ENCODE data around the gene ALKBH3. TPM values are rescaled to one million over a fixed set of nuclear protein-coding genes. Genes with fewer than 3 reads are reported as not detected.

ALKBH3 gene
- total RNA-seq, 1 donor from 2014 or later: 37.4 TPM

GRCh38 chr11:43962383-43963278, 82.0 kb downstream of the ALKBH3 start:
- Histone ChIP-seq H3K4me3 (peak overlapping the region; percentile 16), H3K36me3 (no peaks in the 10 kb centered on the region), H3K9me3 (ENCODE audit: low read depth) (peaks cover 8% of the 10 kb centered on the region), H3K27ac (no peak overlapping the region), H3K27me3 (no peaks in the 10 kb centered on the region), H3K79me2 (ENCODE audit: low read depth) (no peaks in the 10 kb centered on the region), H3K4me1 (peaks cover 24% of the 10 kb centered on the region), H3K4me2 (peak overlapping the region; percentile 73), H3F3A (ENCODE audit: low read depth) (peaks cover 16% of the 10 kb centered on the region), H4K20me1 (ENCODE audit: low read depth) (no peaks in the 10 kb centered on the region), H2AFZ (replicated peaks) (peak overlapping the region; percentile 6), H3K9ac (no peak overlapping the region)
- peak overlapping the region; percentile 58 for H3K4me3 Mint-ChIP-seq
- H3K27me3 Mint-ChIP-seq (ENCODE audit: insufficient read depth, low read depth): peaks cover 6% of the 10 kb centered on the region
- no peak for TF ChIP-seq EZH2phosphoT487 (IDR thresholded peaks at IDR 0.05)
- no peak for TF ChIP-seq CTCF (IDR thresholded peaks at IDR 0.05)
- no peak for TF ChIP-seq EZH2 (IDR thresholded peaks at IDR 0.05)
- H3K9me3 Mint-ChIP-seq: peaks cover 26% of the 10 kb centered on the region
- H3K36me3 Mint-ChIP-seq: peaks cover 2% of the 10 kb centered on the region
- DNase-seq (ENCODE audit: low spot score): peak; percentile 49
- peak overlapping the region; percentile 20 for H3K27ac Mint-ChIP-seq
- H3K4me1 Mint-ChIP-seq: peaks cover 34% of the 10 kb centered on the region

- no peaks in the 10 kb centered on the region for H3K79me2 ChIP-seq (ENCODE audit: low read depth)
- peaks cover 7% of the 10 kb centered on the region for H3K27me3 Mint-ChIP-seq (ENCODE audit: insufficient read depth, low read depth)
- H3K9me3 ChIP-seq (ENCODE audit: low read depth): peaks cover 8% of the 10 kb centered on the region
- DNase-seq (ENCODE audit: low spot score): no peak
- peaks cover 34% of the 10 kb centered on the region for H3K4me1 Mint-ChIP-seq
- H3K27ac Mint-ChIP-seq: no peak overlapping the region
- H3K27ac ChIP-seq: no peak overlapping the region
- peak overlapping the region; percentile 73 for H3K4me2 ChIP-seq
- H2AFZ ChIP-seq (replicated peaks): no peak overlapping the region
- H3K9ac ChIP-seq: no peak overlapping the region
- peaks cover 28% of the 10 kb centered on the region for H3K9me3 Mint-ChIP-seq
- no peaks in the 10 kb centered on the region for H3K36me3 ChIP-seq
- H4K20me1 ChIP-seq (ENCODE audit: low read depth): no peaks in the 10 kb centered on the region
- no peaks in the 10 kb centered on the region for H3K27me3 ChIP-seq
- peaks cover 16% of the 10 kb centered on the region for H3F3A ChIP-seq (ENCODE audit: low read depth)
- peaks cover 2% of the 10 kb centered on the region for H3K36me3 Mint-ChIP-seq
- no peak overlapping the region for H3K4me3 Mint-ChIP-seq
- TF ChIP-seq EZH2 (IDR thresholded peaks at IDR 0.05): no peak
- TF ChIP-seq CTCF (IDR thresholded peaks at IDR 0.05): no peak
- TF ChIP-seq EZH2phosphoT487 (IDR thresholded peaks at IDR 0.05): no peak
- peaks cover 24% of the 10 kb centered on the region for H3K4me1 ChIP-seq
- H3K4me3 ChIP-seq: no peak overlapping the region
Observed at GRCh38 chr11:43963279-43963620, 82.6 kb downstream of the ALKBH3 start.

GRCh38 chr11:43967661-43968060, 87.0 kb downstream of the ALKBH3 start:
- H3K36me3 Mint-ChIP-seq: peaks cover 2% of the 10 kb centered on the region
- no peak for DNase-seq (ENCODE audit: low spot score)
- Histone ChIP-seq H3K9me3 (ENCODE audit: low read depth) (peaks cover 8% of the 10 kb centered on the region), H3K36me3 (no peaks in the 10 kb centered on the region), H3K9ac (no peak overlapping the region), H2AFZ (replicated peaks) (no peak overlapping the region), H4K20me1 (ENCODE audit: low read depth) (no peaks in the 10 kb centered on the region), H3K27me3 (no peaks in the 10 kb centered on the region), H3K79me2 (ENCODE audit: low read depth) (no peaks in the 10 kb centered on the region), H3K27ac (no peak overlapping the region), H3K4me1 (peaks cover 11% of the 10 kb centered on the region), H3K4me3 (no peak overlapping the region), H3K4me2 (no peak overlapping the region), H3F3A (ENCODE audit: low read depth) (peaks cover 5% of the 10 kb centered on the region)
- H3K27ac Mint-ChIP-seq: no peak overlapping the region
- no peak for TF ChIP-seq EZH2phosphoT487 (IDR thresholded peaks at IDR 0.05)
- TF ChIP-seq EZH2 (IDR thresholded peaks at IDR 0.05): no peak
- no peak for TF ChIP-seq CTCF (IDR thresholded peaks at IDR 0.05)
- H3K27me3 Mint-ChIP-seq (ENCODE audit: insufficient read depth, low read depth): peaks cover 5% of the 10 kb centered on the region
- H3K4me1 Mint-ChIP-seq: peaks cover 17% of the 10 kb centered on the region
- peaks cover 20% of the 10 kb centered on the region for H3K9me3 Mint-ChIP-seq
- H3K4me3 Mint-ChIP-seq: no peak overlapping the region
